ENCODE measurements around the gene TOX2.

- no peak for TF ChIP-seq CTCF (IDR thresholded peaks at IDR 0.05)
- no peak for TF ChIP-seq POLR2AphosphoS5 (IDR thresholded peaks at IDR 0.05; ENCODE audit: low read depth, low read length)
- no peak for TF ChIP-seq TCF7L2 (IDR thresholded peaks at IDR 0.05; ENCODE audit: low read depth, low read length)
- no peak for TF ChIP-seq SIN3A (IDR thresholded peaks at IDR 0.05; ENCODE audit: borderline replicate concordance, insufficient read depth, low read depth, low read length)
- TF ChIP-seq REST (IDR thresholded peaks at IDR 0.05; ENCODE audit: insufficient read depth in 1 of 2, low read depth in 2 of 2, low read length in 1 of 2): no peak
Measured at GRCh38 chr20:43901296-43901695, 13.4 kb upstream of the TOX2 start.

Measured in Panc1 (cell line).